ENCODE data around the gene VPS72.

- no peak for TF ChIP-seq CTCF (IDR thresholded peaks at IDR 0.05)
- TF ChIP-seq POLR2A (IDR thresholded peaks at IDR 0.05) = no peak
- TF ChIP-seq POLR2AphosphoS5 (IDR thresholded peaks at IDR 0.05) = no peak
- TF ChIP-seq EP300 (IDR thresholded peaks at IDR 0.05; ENCODE audit: low read depth) = no peak
Measured at GRCh38 chr1:151193856-151194255, 3.9 kb upstream of the VPS72 start.
